Measurements from ENCODE around the gene AMPD2. TPM values are rescaled to one million over a fixed set of nuclear protein-coding genes. Genes with fewer than 3 reads are reported as not detected.

Gene AMPD2
- total RNA-seq, 1 donor, result 59.4 TPM

DNA sequence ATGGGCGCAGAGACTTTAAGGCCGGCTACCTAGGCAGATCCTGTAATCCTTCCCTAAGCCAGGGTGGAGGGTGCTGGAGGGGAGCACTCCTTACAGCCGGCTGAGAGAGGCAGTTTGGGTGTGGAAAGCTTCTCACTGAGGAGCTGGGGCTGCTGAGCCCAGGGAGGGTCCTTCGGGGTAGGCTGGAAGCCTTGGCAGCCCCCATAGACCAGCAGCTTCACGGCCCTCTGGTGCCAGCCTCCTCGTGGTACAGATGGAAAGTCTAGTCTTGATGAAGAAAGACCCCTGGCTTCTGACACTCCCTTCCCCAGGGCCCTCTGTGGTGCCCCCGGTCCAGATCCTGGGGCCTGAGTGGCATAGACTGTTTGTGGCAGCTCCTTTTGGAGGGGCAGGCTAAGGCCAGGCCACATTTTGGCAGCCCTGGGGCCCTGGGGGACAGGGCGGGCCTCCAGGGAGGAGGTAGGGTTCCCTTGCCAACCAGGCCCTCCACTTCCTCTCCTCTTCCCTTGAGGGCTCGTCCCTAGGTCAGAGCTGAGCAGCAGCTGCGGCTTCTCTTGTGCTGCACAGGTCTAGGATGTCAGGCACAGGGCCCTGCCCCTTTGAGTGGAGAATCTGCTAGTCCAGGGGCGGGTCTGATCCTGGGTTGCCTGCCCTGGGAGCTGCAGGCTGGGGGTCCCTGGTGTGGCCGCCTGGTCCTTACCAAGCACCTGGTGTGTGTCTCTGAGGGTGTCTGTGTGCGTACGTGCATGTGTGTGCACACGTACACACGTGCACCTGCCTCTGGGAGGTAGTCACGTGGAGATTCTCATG is 4.8 kb downstream of the AMPD2 start:
- H4K20me1 ChIP-seq (ENCODE audit: insufficient read depth, low read length), result peaks cover 57% of the 10 kb centered on the region
- TF ChIP-seq, protein P1, sequence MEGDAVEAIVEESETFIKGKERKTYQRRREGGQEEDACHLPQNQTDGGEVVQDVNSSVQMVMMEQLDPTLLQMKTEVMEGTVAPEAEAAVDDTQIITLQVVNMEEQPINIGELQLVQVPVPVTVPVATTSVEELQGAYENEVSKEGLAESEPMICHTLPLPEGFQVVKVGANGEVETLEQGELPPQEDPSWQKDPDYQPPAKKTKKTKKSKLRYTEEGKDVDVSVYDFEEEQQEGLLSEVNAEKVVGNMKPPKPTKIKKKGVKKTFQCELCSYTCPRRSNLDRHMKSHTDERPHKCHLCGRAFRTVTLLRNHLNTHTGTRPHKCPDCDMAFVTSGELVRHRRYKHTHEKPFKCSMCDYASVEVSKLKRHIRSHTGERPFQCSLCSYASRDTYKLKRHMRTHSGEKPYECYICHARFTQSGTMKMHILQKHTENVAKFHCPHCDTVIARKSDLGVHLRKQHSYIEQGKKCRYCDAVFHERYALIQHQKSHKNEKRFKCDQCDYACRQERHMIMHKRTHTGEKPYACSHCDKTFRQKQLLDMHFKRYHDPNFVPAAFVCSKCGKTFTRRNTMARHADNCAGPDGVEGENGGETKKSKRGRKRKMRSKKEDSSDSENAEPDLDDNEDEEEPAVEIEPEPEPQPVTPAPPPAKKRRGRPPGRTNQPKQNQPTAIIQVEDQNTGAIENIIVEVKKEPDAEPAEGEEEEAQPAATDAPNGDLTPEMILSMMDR (IDR thresholded peaks at IDR 0.05; ENCODE audit: extremely low read depth, low read depth, low read length), result no peak
- H3K79me2 ChIP-seq (ENCODE audit: insufficient read depth, low read length), result peaks cover 66% of the 10 kb centered on the region
- no peaks in the 10 kb centered on the region for H3K9me3 ChIP-seq (ENCODE audit: low read depth, low read length)
- peak overlapping the region; percentile 61 for H3K4me2 ChIP-seq (ENCODE audit: insufficient read depth, low read length)
- no peaks in the 10 kb centered on the region for H3K27me3 ChIP-seq (ENCODE audit: insufficient read depth, low read length)
- H3K36me3 ChIP-seq (ENCODE audit: insufficient read depth, low read length), result peaks cover 34% of the 10 kb centered on the region
- DNase-seq (ENCODE audit: insufficient read length, low spot score, missing footprints), result peak; percentile 90
- peak overlapping the region; percentile 93 for H3K27ac ChIP-seq (ENCODE audit: low read depth, low read length)
- peaks cover 34% of the 10 kb centered on the region for H3K4me1 ChIP-seq (ENCODE audit: insufficient read depth, low read length)
- H2AFZ ChIP-seq (ENCODE audit: low read length), result no peak overlapping the region
- H3K4me3 ChIP-seq (ENCODE audit: insufficient read depth, low read length), result no peak overlapping the region

DNA sequence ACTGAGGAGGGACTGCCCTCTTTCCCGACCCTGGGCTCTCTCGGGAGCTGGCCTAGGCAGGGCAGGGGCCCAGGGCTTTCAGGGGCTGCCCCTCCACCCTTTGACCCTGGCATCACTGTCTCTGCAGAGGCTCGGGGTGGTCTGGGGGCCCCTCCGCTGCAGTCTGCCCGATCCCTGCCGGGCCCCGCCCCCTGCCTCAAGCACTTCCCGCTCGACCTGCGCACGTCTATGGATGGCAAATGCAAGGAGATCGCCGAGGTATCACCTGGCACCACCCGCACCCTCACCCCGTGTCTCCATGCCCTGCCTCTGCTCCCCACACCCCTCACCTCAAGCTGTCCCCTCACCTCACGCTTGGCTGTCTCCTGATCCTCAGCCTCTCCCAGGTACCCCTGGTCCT is 5.5 kb downstream of the AMPD2 start:
- Histone ChIP-seq H2AFZ (ENCODE audit: low read length) (no peak overlapping the region), H3K4me2 (ENCODE audit: insufficient read depth, low read length) (no peak overlapping the region), H3K36me3 (ENCODE audit: insufficient read depth, low read length) (peaks cover 42% of the 10 kb centered on the region), H3K27me3 (ENCODE audit: insufficient read depth, low read length) (no peaks in the 10 kb centered on the region), H3K79me2 (ENCODE audit: insufficient read depth, low read length) (peaks cover 61% of the 10 kb centered on the region), H3K27ac (ENCODE audit: low read depth, low read length) (no peak overlapping the region), H4K20me1 (ENCODE audit: insufficient read depth, low read length) (peaks cover 61% of the 10 kb centered on the region), H3K9me3 (ENCODE audit: low read depth, low read length) (no peaks in the 10 kb centered on the region), H3K4me1 (ENCODE audit: insufficient read depth, low read length) (peaks cover 32% of the 10 kb centered on the region), H3K4me3 (ENCODE audit: insufficient read depth, low read length) (no peak overlapping the region)
- TF ChIP-seq, protein P1 (IDR thresholded peaks at IDR 0.05; ENCODE audit: extremely low read depth, low read depth, low read length), result no peak
- DNase-seq (ENCODE audit: insufficient read length, low spot score, missing footprints), result no peak

DNA sequence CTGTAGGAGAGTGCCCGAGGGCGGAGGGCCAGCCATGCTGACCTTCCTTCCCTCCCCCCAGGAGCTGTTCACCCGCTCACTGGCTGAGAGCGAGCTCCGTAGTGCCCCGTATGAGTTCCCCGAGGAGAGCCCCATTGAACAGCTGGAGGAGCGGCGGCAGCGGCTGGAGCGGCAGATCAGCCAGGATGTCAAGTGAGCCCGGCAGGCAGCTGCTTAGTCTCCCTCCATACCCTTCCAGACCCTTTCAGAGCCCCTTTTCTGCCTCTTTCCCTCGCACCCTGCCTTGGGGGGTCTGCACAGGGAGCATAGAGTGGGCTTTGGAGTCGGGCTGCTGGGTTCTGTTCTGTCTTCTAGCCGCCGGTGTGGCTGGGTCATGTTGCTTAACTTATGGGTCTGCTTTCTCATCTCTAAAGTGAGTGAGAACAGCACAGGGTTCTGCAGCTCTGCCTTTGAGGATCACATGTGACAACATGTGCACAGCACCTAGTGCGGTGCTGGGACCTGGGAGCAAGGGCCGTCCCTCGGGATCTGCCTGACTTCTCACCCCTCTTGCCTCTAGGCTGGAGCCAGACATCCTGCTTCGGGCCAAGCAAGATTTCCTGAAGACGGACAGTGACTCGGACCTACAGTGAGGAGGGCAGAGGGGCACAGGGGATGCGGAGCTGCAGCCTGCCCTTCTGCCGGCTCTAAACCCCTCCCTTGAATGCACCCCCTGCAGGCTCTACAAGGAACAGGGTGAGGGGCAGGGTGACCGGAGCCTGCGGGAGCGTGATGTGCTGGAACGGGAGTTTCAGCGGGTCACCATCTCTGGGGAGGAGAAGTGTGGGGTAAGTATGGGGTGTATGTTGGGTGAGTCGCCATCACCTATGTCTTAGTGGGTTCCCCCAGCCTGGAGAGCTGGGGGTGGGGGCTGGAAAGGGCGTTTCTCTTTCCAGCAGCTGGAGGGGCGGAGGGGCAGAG is 6.2 kb downstream of the AMPD2 start:
- Histone ChIP-seq H2AFZ (ENCODE audit: low read length) (no peak overlapping the region), H3K27me3 (ENCODE audit: insufficient read depth, low read length) (no peaks in the 10 kb centered on the region), H3K4me1 (ENCODE audit: insufficient read depth, low read length) (peaks cover 32% of the 10 kb centered on the region), H3K79me2 (ENCODE audit: insufficient read depth, low read length) (peaks cover 56% of the 10 kb centered on the region), H3K36me3 (ENCODE audit: insufficient read depth, low read length) (peaks cover 46% of the 10 kb centered on the region), H4K20me1 (ENCODE audit: insufficient read depth, low read length) (peaks cover 61% of the 10 kb centered on the region), H3K9me3 (ENCODE audit: low read depth, low read length) (no peaks in the 10 kb centered on the region), H3K4me3 (ENCODE audit: insufficient read depth, low read length) (no peak overlapping the region), H3K4me2 (ENCODE audit: insufficient read depth, low read length) (no peak overlapping the region), H3K27ac (ENCODE audit: low read depth, low read length) (no peak overlapping the region)
- TF ChIP-seq, protein P1 (IDR thresholded peaks at IDR 0.05; ENCODE audit: extremely low read depth, low read depth, low read length), result no peak
- no peak for DNase-seq (ENCODE audit: insufficient read length, low spot score, missing footprints)
